Thyroid gland (tissue), 4 donors: ENCODE results near the gene UBAC1.

ENCODE experiments used
- CTCF ChIP-seq, 6 experiments: fragments of 200-600 bp in 3 of 6; fragments of 450-650 bp in 3 of 6; sonication (generic) in 3 of 6; IDR thresholded peaks; one replicate each; pipeline ENCODE4 v1.5.1; 2016 to 2019; ENCODE audit warnings: antibody characterized with exemption in 6 of 6, mild to moderate bottlenecking in 2 of 6, inconsistent platforms in 1 of 6, moderate library complexity in 1 of 6
- POLR2A ChIP-seq, 2 donors: fragments of 450-650 bp; IDR thresholded peaks; one replicate each; pipeline ENCODE4 v1.6.1; 2017; ENCODE audit warnings: antibody characterized with exemption in 2 of 2, mild to moderate bottlenecking in 2 of 2, moderate library complexity in 1 of 2

GRCh38 chr9:135910757-135911156, 50.4 kb downstream of the UBAC1 start:
- TF ChIP-seq CTCF (IDR thresholded peaks at IDR 0.05) (no peak), POLR2A (IDR thresholded peaks at IDR 0.05) (no peak)
